ENCODE data around the gene ACAN.
"Not testable (repeated sequence)": the region's sequence is repeated elsewhere in the genome, so short reads cannot be mapped to it uniquely, and the experiment has no call there.

The ACAN gene

GRCh38 chr15:88904624-88905327, 101.5 kb downstream of the ACAN start:
- DNase-seq = peak; percentile 36

DNA sequence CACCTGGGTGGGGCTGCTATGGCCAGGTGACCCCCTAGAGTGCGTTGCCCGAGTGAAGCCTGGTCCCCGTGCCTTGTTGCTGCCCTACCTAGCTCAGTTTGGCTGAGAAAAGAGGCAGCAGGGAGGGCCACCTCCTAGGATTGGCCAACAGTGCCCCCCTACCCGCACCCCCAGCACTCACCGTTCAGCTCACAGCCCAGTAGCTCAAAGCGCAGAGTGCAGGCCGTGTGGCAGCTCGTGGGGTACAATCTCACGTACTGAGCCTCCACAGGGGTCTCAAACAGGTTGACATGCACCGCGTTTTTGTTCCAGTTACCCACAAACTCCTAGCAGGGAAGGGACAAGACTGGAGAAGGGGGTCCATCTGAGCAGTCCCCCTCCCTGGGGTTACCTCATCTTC, 102.3 kb downstream of the ACAN start:
- DNase-seq = no peak

DNA sequence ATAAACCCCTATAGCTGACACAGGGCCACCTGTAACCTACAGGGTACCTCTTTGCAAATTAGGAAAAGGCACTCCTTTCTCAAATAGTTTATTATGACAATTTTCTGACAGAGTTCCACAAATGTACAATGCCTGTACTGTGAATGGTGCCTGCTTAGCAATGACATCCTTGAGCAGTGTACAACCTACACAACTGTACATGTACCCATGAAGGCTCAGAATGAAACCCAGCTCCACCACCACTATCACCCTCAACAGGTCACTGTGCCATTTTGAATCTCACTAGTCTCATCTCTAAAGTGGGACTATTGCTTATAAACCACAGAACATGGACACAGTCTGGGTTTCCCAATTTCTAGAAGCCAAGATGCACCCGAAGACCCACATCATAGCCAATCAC, 102.9 kb downstream of the ACAN start:
- DNase-seq = no peak

GRCh38 chr15:88906551-88906950, 103.3 kb downstream of the ACAN start:
- DNase-seq = no peak

GRCh38 chr15:88907111-88907510, 103.9 kb downstream of the ACAN start:
- DNase-seq = no peak

- no peak for DNase-seq
These were observed 104.9 kb downstream of the ACAN start for GRCh38 chr15:88908123-88908522.

- DNase-seq = no peak
These were observed 105.7 kb downstream of the ACAN start for GRCh38 chr15:88908697-88909621.

DNA sequence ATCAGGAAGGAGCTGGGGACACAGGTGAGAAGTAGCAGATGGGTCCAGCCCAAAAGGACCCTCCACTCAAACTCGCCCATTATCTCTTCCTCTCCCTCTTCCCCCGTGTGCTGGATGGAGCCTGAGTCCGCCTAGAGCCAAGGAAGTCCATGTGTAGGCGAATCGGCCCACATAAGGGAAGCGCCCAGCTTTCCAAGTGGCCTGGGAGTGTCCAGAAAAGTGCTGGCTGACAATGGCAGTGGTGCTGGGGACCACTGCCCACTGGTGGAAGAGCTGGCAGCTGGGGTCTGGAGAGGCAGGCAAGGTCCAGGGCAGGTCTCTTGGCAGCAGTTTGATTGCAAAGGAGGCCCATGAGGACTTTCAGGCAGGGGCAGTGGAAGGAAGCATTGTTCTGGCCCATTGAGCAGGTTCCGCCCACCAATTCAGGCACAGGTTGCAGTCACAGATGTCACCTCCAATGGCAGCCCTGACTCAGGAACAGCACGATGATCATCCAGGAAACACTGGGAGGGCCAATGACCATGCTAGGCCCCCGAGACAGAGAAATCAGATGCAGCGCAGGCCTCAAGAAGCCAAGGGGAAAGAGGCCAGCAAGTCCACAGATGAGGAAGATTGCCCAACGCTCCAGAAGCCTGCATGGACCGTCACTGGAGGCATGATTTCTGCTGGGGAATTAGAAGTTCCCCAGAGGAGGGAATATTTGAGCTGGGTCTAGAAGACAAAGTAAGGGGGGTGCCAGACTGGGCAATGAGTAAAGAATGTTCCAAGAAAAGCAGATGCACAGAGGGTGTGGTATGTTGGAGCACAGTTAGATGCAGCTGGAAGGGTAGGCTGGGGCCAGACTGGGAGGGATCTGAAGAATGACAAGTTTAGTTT, 107.0 kb downstream of the ACAN start:
- DNase-seq = no peak

GRCh38 chr15:88911766-88912118, 108.5 kb downstream of the ACAN start:
- no peak for DNase-seq

DNA sequence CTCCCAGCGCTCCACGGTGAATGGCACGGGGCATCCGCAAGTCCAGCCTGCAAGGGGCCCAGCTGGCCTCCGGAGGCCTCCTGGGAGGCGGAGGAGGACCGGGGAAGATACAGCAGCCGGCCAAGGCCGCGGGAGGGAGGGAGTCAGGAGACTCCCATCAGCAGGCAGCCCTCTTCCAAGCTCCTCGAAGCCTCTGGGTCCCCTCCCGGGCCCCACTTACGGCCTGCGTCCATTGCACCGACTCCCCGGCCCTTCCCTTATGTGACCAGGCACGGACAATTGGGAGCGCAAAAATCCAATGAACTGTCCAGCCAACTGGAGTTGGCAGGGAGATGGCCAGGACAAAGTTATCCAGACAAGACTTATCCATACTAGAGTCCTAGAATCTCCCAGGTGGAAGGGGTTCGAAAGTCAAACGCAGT, 109.3 kb downstream of the ACAN start:
- no peak for DNase-seq

DNA sequence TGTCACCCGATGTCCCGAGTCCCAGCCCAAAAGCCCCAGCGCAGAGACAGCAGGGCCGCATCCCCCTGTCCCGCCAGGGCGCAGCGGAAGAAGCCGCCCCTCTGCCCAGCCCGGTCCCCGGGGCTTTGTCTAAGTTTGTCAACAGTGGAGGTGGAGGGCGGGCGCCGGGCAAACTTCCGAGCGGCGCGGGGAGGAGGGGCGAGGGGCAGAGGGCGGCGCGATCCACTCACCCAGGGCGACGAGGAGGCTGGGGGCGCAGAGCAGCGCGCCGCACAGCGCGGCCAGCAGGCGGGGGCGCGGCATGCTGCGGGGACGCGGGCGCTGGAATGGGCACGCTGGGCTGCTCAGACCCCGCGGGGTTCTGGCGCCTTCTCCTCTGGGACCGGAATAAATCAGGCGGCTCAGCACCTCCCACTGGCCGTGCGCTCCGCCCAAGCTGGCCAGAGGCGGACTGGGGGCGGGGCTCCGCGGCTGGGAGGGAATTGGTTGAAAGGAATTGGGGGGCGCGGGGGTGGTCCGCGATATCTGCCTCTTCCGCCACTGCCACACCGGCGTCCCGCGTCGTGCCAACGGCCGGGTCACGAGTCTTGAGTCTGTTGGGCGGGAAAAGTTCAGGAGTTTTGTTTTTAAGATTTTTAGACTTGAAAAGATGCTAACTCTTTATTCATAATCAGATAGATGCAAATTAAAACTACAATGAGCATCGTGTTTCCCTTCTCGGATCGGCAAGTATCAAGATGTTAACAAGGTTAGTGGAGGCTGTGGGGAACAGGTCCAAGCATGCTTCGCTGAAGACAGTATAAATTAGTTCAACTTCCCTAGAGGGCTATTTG, 110.0 kb downstream of the ACAN start, which contains the start of gene MFGE8:
TSS of gene MFGE8 (minus strand) at position 363 of the 833 bp plus-strand sequence. CDS start at position 303, 60 bp downstream.
- no peak for DNase-seq

DNA sequence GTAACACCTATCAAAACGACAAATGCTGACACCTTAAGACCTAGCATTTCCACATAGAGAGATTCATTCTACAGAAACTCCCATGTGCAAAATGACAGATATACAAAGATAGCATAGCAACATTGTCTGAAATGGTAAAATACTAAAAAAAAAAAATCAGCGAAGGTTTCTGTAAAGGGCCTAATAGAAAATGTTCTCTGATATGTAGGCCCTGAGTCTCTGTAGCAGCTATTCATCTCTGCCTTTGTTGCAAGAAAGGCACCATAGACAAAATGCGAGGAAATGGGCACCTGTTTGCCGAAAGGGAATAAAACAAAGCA, 110.6 kb downstream of the ACAN start:
- no peak for DNase-seq

- no peak for DNase-seq
These were observed 112.1 kb downstream of the ACAN start for GRCh38 chr15:88915354-88915753.

DNA sequence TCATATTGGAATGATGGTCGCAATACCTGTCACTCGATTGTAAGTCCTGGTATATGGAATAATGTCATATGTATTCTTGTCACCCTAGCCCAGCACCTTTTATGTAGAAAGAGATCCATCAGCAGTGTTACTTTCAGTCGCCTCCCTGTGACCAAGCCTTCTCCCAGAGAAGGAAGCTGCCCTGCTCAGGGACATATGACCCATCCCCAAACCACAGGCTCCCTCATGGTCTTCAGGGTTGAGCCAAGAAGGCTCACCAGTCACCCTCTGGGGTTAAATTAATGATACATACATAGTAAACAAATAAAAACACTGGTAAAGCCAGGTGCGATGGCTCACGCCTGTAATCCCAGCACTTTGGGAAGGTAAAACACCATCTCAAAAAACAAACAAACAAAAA, 114.5 kb downstream of the ACAN start:
- no peak for DNase-seq

DNA sequence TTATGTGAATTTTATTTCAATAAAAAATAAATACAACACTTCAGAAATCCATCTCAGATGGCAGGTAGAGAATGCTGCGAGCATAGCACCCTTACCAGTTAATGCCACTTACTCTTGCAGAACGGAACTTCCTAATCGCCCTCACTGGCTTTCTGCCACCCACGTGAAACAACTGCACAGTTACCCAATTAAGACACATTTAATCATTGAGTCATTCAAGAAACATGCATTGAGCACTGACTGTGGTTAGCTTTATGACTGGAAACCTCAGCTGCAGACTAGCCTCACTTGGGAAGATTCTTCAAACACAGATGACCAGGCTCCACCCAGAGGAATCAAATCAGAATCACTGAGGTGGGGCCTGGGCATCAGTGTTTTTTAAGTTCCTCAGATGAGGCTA, 115.5 kb downstream of the ACAN start:
- DNase-seq = no peak

DNA sequence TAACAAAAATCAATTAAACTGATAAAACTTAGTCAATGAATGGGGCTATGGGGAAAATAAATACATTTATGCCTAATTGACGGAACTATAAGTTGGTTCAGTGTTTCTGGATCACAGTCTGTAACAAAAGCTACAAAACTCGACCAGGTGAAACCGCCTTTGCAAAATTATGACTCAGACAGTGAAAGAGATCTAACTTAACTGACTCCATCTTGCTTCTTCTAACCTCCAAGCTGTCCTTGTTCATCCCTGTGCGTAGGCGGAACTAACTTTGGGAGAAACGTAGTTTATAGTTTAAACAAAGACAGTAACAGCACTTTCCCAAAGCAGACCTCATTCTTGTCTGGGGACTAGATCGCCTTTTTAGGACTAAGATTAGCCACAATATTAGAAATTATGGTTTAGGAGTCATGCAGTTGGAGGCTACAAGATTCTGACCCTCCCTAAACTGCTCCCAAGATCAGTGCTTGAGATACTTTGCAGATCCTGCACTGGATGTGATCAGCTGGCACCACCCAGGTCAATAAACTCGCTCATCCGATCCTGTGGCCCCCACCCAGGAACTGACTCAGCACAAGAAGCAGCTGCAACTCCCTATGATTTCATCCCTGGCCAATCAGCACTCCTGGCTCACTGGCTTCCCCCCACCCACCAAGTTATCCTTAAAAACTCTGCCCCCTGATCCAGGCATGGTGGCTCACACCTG, 117.1 kb downstream of the ACAN start:
- no peak for DNase-seq

GRCh38 chr15:88920892-88921435, 117.7 kb downstream of the ACAN start:
- not testable (repeated sequence) for DNase-seq
